ENCODE results near the gene IKZF2. TPM values are rescaled to one million over a fixed set of nuclear protein-coding genes. Genes with fewer than 3 reads are reported as not detected.

The IKZF2 gene
- total RNA-seq, 1 experiment from 2014 or later: 3.0 TPM

GRCh38 chr2:213166109-213166508 lies 14.7 kb upstream of the IKZF2 start:
- no peak for DNase-seq
- no peak overlapping the region for H3K9ac ChIP-seq (ENCODE audit: extremely low read depth, insufficient read length, low read length)

More at GRCh38 chr2:213166109-213166508, 14.7 kb upstream of the IKZF2 start:
- Histone ChIP-seq H3K27ac (ENCODE audit: insufficient read length, low read depth, low read length) (no peak overlapping the region), H3K27me3 (ENCODE audit: insufficient read depth, low read length) (no peaks in the 10 kb centered on the region), H3T11ph (ENCODE audit: low read length) (no peak overlapping the region), H3K23ac (ENCODE audit: insufficient read length, low read depth, low read length) (no peak overlapping the region), H3K23me2 (ENCODE audit: insufficient read length, low read depth, low read length, poor library complexity, severe bottlenecking) (no peaks in the 10 kb centered on the region), H3K79me1 (ENCODE audit: insufficient read depth, low read depth, low read length, poor library complexity, severe bottlenecking) (no peaks in the 10 kb centered on the region), H4K8ac (replicated peaks; ENCODE audit: insufficient read length, low read depth, low read length) (no peak overlapping the region), H2BK5ac (ENCODE audit: insufficient read length, low read length) (no peak overlapping the region), H4K5ac (ENCODE audit: insufficient read length, low read depth, low read length) (no peak overlapping the region), H4K91ac (ENCODE audit: insufficient read length, low read depth, low read length) (no peak overlapping the region), H2BK12ac (ENCODE audit: insufficient read length, low read depth, low read length) (no peak overlapping the region), H2BK20ac (ENCODE audit: low read depth, low read length, poor library complexity, severe bottlenecking) (no peak overlapping the region), H3K4me1 (ENCODE audit: insufficient read depth, low read length) (no peaks in the 10 kb centered on the region), H3K14ac (ENCODE audit: insufficient read depth, low read length) (no peak overlapping the region), H3K79me2 (ENCODE audit: insufficient read depth, low read length) (no peaks in the 10 kb centered on the region), H3K56ac (ENCODE audit: insufficient read length, low read depth, low read length) (no peak overlapping the region), H3K18ac (ENCODE audit: insufficient read length, low read depth, low read length) (no peak overlapping the region), H4K20me1 (ENCODE audit: control insufficient read depth, insufficient read depth, insufficient read length) (no peaks in the 10 kb centered on the region), H2AK5ac (ENCODE audit: insufficient read length, low read length) (no peak overlapping the region), H3K4ac (ENCODE audit: low read depth, low read length) (no peak overlapping the region), H3K9me3 (ENCODE audit: control insufficient read depth, low read depth, low read length) (no peaks in the 10 kb centered on the region), H2BK15ac (ENCODE audit: low read depth, low read length) (no peak overlapping the region), H3K4me2 (ENCODE audit: insufficient read depth, insufficient read length, low read length) (no peak overlapping the region), H2AFZ (ENCODE audit: low read length) (no peak overlapping the region), H2BK120ac (ENCODE audit: low read depth, low read length, poor library complexity, severe bottlenecking) (no peak overlapping the region)
- H3K4me1 Mint-ChIP-seq: peaks cover 0 to 5% of the 10 kb centered on the region in 2 experiments; a peak in 2 of 4 replicates
- no peaks in the 10 kb centered on the region for H3K27me3 Mint-ChIP-seq (ENCODE audit: low read depth)
- no peaks in the 10 kb centered on the region for H3K36me3 Mint-ChIP-seq (ENCODE audit: insufficient read depth in 1 of 3, low read depth in 3 of 3)
- TF ChIP-seq, protein P1, sequence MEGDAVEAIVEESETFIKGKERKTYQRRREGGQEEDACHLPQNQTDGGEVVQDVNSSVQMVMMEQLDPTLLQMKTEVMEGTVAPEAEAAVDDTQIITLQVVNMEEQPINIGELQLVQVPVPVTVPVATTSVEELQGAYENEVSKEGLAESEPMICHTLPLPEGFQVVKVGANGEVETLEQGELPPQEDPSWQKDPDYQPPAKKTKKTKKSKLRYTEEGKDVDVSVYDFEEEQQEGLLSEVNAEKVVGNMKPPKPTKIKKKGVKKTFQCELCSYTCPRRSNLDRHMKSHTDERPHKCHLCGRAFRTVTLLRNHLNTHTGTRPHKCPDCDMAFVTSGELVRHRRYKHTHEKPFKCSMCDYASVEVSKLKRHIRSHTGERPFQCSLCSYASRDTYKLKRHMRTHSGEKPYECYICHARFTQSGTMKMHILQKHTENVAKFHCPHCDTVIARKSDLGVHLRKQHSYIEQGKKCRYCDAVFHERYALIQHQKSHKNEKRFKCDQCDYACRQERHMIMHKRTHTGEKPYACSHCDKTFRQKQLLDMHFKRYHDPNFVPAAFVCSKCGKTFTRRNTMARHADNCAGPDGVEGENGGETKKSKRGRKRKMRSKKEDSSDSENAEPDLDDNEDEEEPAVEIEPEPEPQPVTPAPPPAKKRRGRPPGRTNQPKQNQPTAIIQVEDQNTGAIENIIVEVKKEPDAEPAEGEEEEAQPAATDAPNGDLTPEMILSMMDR (conservative IDR thresholded peaks at IDR 0.05): no peak
- no peak overlapping the region for H3K27ac Mint-ChIP-seq
- no peak overlapping the region for H3K4me3 Mint-ChIP-seq
- no peaks in the 10 kb centered on the region for H3K9me3 Mint-ChIP-seq
